Neural cell (in vitro differentiated cells): ENCODE data around the gene PAMR1. TPM values are rescaled to one million over a fixed set of nuclear protein-coding genes. Genes with fewer than 3 reads are reported as not detected.

Experiments used
- H2AFZ ChIP-seq: fragments of 200-600, 300-800 bp; sonication (generic), shearing (Covaris generic); 2 replicates; pipeline ENCODE4 v1.6.0; 2014; ENCODE audit warnings: low read depth, mild to moderate bottlenecking, antibody characterized with exemption, low read length, moderate library complexity
- H3F3A ChIP-seq: fragments of 200-600 bp; shearing (Covaris generic); 2 replicates; pipeline ENCODE4 v1.6.1; 2016; ENCODE audit warnings: mild to moderate bottlenecking, moderate library complexity, mixed read lengths, antibody characterized with exemption, low read length; ENCODE audit not compliant: insufficient read depth, poor library complexity, severe bottlenecking
- H3K27ac ChIP-seq: fragments of 200-600, 300-800 bp; sonication (generic), shearing (Covaris generic); 2 replicates; pipeline ENCODE4 v1.5.1; 2014; ENCODE audit warnings: mild to moderate bottlenecking, low read length, moderate library complexity
- H3K27me3 ChIP-seq: fragments of 300-800, 200-600 bp; sonication (generic), shearing (Covaris generic); 2 replicates; pipeline ENCODE4 v1.6.0; 2014; ENCODE audit warnings: mild to moderate bottlenecking, low read depth, low read length, moderate library complexity; ENCODE audit not compliant: insufficient read depth
- H3K36me3 ChIP-seq: fragments of 300-800, 200-600 bp; sonication (generic), shearing (Covaris generic); 2 replicates; pipeline ENCODE4 v1.5.1; 2014; ENCODE audit warnings: mild to moderate bottlenecking, antibody characterized with exemption, low read length, moderate library complexity; ENCODE audit not compliant: insufficient read depth
- H3K4me2 ChIP-seq: fragments of 300-800, 200-600 bp; sonication (generic), shearing (Covaris generic); 2 replicates; pipeline ENCODE4 v1.6.0; 2014; ENCODE audit warnings: mild to moderate bottlenecking, low read length
- H3K4me3 ChIP-seq: fragments of 300-800, 200-600 bp; sonication (generic), shearing (Covaris generic); 2 replicates; pipeline ENCODE4 v1.5.1; 2014; ENCODE audit warnings: mild to moderate bottlenecking, low read length, moderate library complexity
- H3K79me2 ChIP-seq: fragments of 200-600 bp; shearing (Covaris generic); replicated peaks from 2 replicates; pipeline ENCODE4 v1.6.0; 2014; ENCODE audit warnings: mild to moderate bottlenecking, low read length, moderate library complexity; ENCODE audit not compliant: insufficient read depth
- H3K9ac ChIP-seq: fragments of 300-800, 200-600 bp; sonication (generic), shearing (Covaris generic); 2 replicates; pipeline ENCODE4 v1.6.1; 2016; ENCODE audit warnings: mild to moderate bottlenecking, low read length, mixed read lengths
- H3K9me2 ChIP-seq: fragments of 200-600 bp; shearing (Covaris generic); 2 replicates; pipeline ENCODE4 v1.6.1; 2016; ENCODE audit warnings: mild to moderate bottlenecking, low read length, mixed read lengths; ENCODE audit not compliant: insufficient read depth
- H3K9me3 ChIP-seq: fragments of 200-600, 300-800 bp; sonication (generic), shearing (Covaris generic); 2 replicates; pipeline ENCODE4 v1.6.1; 2016; ENCODE audit warnings: mild to moderate bottlenecking, mixed run types, low read length, moderate library complexity, mixed read lengths
- H4K20me1 ChIP-seq: fragments of 200-600 bp; shearing (Covaris generic); 2 replicates; pipeline ENCODE4 v1.6.1; 2016; ENCODE audit warnings: mild to moderate bottlenecking, mixed run types; ENCODE audit not compliant: insufficient read depth
- CTCF ChIP-seq: fragments of 450-650 bp; IDR thresholded peaks from 2 replicates; pipeline ENCODE4 v1.5.1; 2014; ENCODE audit warnings: antibody characterized with exemption, mild to moderate bottlenecking, moderate library complexity; ENCODE audit not compliant: poor library complexity, severe bottlenecking
- EP300 ChIP-seq: fragments of 450-650 bp; conservative IDR thresholded peaks from 2 replicates; pipeline ENCODE4 v1.6.1; 2014; ENCODE audit warnings: antibody characterized with exemption, mild to moderate bottlenecking, moderate library complexity; ENCODE audit not compliant: poor library complexity, severe bottlenecking
- EZH2 ChIP-seq: fragments of 200-600, 300-800 bp; shearing (Covaris generic), sonication (generic); IDR thresholded peaks from 2 replicates; pipeline ENCODE4 v1.6.1; 2014; ENCODE audit warnings: antibody characterized with exemption, low read length, borderline replicate concordance, mild to moderate bottlenecking; ENCODE audit not compliant: insufficient read depth, poor library complexity, severe bottlenecking
- MXI1 ChIP-seq: fragments of 450-650 bp; conservative IDR thresholded peaks from 2 replicates; pipeline ENCODE4 v1.6.1; 2014; ENCODE audit warnings: antibody characterized with exemption, mild to moderate bottlenecking; ENCODE audit not compliant: poor library complexity, severe bottlenecking
- POLR2AphosphoS5 ChIP-seq: IDR thresholded peaks from 2 replicates; pipeline ENCODE4 v1.6.1; 2012
- RAD21 ChIP-seq: fragments of 450-650 bp; conservative IDR thresholded peaks from 2 replicates; pipeline ENCODE4 v1.6.1; 2014; ENCODE audit warnings: antibody characterized with exemption, mild to moderate bottlenecking, moderate library complexity
- REST ChIP-seq: IDR thresholded peaks from 2 replicates; pipeline ENCODE4 v1.6.1; 2012; ENCODE audit warnings: borderline replicate concordance
- SMC3 ChIP-seq: fragments of 450-650 bp; conservative IDR thresholded peaks from 2 replicates; pipeline ENCODE4 v1.6.1; 2014; ENCODE audit warnings: antibody characterized with exemption, mild to moderate bottlenecking, moderate library complexity; ENCODE audit not compliant: poor library complexity
- TAF1 ChIP-seq: IDR thresholded peaks from 2 replicates; pipeline ENCODE4 v1.6.1; 2012; ENCODE audit warnings: low read depth
- polyA plus RNA-seq: library from polyadenylated mRNA; depleted of rRNA; stranded (reverse); fragments of >200 nt; gene quantifications from 2 replicates; pipeline ENCODE4 v1.2.3, GENCODE V29; 2014

Gene PAMR1
- polyA plus RNA-seq, 1 donor from 2014 or later, result 0.48 TPM

DNA sequence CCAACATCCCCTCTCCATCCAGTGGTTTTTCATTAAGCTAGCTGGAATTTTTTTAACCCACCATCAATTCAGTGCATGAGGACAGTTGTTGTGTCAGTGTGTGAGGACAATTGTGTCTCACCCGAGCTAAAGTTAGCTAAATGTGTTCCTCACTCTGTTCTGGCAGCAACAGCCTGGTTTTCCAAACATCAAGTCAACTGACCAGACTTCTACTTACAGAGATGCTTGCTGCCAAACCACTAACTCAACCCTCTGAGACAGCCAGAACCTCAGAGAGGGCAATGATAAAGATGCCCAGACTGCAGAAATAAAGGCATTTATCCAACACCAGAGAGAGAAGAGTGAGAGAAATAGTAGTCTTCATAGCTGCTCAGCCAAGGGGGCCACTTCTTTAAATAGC lies 6.7 kb downstream of the PAMR1 start:
- H3F3A ChIP-seq, result no peaks in the 10 kb centered on the region
- no peaks in the 10 kb centered on the region for H3K79me2 ChIP-seq
- no peak for TF ChIP-seq POLR2AphosphoS5
- no peaks in the 10 kb centered on the region for H3K36me3 ChIP-seq
- H3K4me2 ChIP-seq, result no peak overlapping the region
- H3K9ac ChIP-seq, result no peak overlapping the region
- H3K9me3 ChIP-seq, result no peaks in the 10 kb centered on the region
- no peaks in the 10 kb centered on the region for H3K9me2 ChIP-seq
- no peak overlapping the region for H3K4me3 ChIP-seq
- no peak overlapping the region for H2AFZ ChIP-seq
- no peaks in the 10 kb centered on the region for H4K20me1 ChIP-seq
- no peak overlapping the region for H3K27ac ChIP-seq
- H3K27me3 ChIP-seq, result no peaks in the 10 kb centered on the region

DNA sequence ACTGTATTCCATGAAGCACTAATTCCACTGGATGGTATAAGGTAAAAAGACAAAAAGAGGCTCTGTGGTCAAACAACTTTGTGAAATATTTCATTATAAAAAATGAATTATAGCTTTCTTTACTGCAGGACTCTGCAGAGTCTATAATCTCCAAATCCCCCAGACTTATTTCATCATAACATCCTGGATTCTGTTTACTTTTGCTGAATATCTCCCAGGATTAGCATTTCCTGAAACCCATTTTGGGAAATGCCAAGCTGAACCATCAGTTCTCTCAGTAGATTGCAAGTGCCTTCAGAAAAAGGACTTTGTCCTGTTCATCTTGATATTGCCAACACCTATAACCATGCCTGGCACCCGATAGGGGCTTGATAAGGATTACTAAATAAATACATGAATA lies 7.9 kb downstream of the PAMR1 start:
- no peak overlapping the region for H3K9ac ChIP-seq
- no peaks in the 10 kb centered on the region for H3K36me3 ChIP-seq
- H3K9me3 ChIP-seq, result no peaks in the 10 kb centered on the region
- no peaks in the 10 kb centered on the region for H3K79me2 ChIP-seq
- no peaks in the 10 kb centered on the region for H3K9me2 ChIP-seq
- H4K20me1 ChIP-seq, result no peaks in the 10 kb centered on the region
- no peaks in the 10 kb centered on the region for H3K27me3 ChIP-seq
- no peak overlapping the region for H3K4me2 ChIP-seq
- no peak overlapping the region for H2AFZ ChIP-seq
- no peaks in the 10 kb centered on the region for H3F3A ChIP-seq
- no peak overlapping the region for H3K4me3 ChIP-seq
- TF ChIP-seq MXI1, result no peak
- TF ChIP-seq POLR2AphosphoS5, result no peak
- no peak for TF ChIP-seq EP300
- TF ChIP-seq EZH2, result no peak
- TF ChIP-seq RAD21, result no peak
- TF ChIP-seq CTCF, result no peak
- no peak for TF ChIP-seq SMC3
- no peak for TF ChIP-seq TAF1
- no peak for TF ChIP-seq REST
- H3K27ac ChIP-seq, result no peak overlapping the region

- Histone ChIP-seq H3K4me2 (no peak overlapping the region), H3K9me2 (no peaks in the 10 kb centered on the region), H4K20me1 (no peaks in the 10 kb centered on the region), H3K9me3 (no peaks in the 10 kb centered on the region), H2AFZ (no peak overlapping the region), H3K4me3 (no peak overlapping the region), H3K36me3 (no peaks in the 10 kb centered on the region), H3K9ac (no peak overlapping the region), H3K27me3 (no peaks in the 10 kb centered on the region), H3K79me2 (no peaks in the 10 kb centered on the region), H3F3A (no peaks in the 10 kb centered on the region), H3K27ac (no peak overlapping the region)
- TF ChIP-seq RAD21 (no peak), MXI1 (no peak), EP300 (no peak), REST (no peak), POLR2AphosphoS5 (no peak), SMC3 (no peak), CTCF (no peak), EZH2 (no peak)
These were observed 9.0 kb downstream of the PAMR1 start for GRCh38 chr11:35516403-35516802.
